Kidney (tissue), 14 donors: ENCODE results near the gene ABCC3. TPM values are rescaled to one million over a fixed set of nuclear protein-coding genes. Genes with fewer than 3 reads are reported as not detected.
A peak's percentile ranks its signal among the peaks of the same experiment; 100 is the strongest.

Experiments
- DNase-seq, 5 donors: peaks; one replicate each; pipeline ENCODE4 v3.0.0-alpha.2; 2013 to 2020
- FAIRE-seq: peaks from 2 replicates; lab custom pipeline; 2012; peaks lifted over from hg19 to GRCh38; lab: Jason Lieb, UNC
- H3K27ac ChIP-seq, 2 donors: one replicate each; pipeline ENCODE4 v1.7.0; 2013; ENCODE audit warnings: low read depth in 2 of 2, low read length in 2 of 2, inconsistent platforms in 1 of 2
- H3K27me3 ChIP-seq: one replicate; pipeline ENCODE4 v1.7.1; 2013; ENCODE audit warnings: low read length, inconsistent platforms; ENCODE audit not compliant: control insufficient read depth, insufficient read depth
- H3K36me3 ChIP-seq, 3 donors: one replicate each; pipeline versions ENCODE4 v1.7.0 to v1.7.1; 2013; ENCODE audit warnings: low read length in 3 of 3, control low read depth in 1 of 3, inconsistent platforms in 1 of 3; ENCODE audit not compliant: insufficient read depth in 3 of 3, control insufficient read depth in 2 of 3
- H3K4me1 ChIP-seq, 3 donors: one replicate each; pipeline versions ENCODE4 v1.7.0 to v1.7.1; 2013; ENCODE audit warnings: low read length in 3 of 3, inconsistent platforms in 1 of 3, low read depth in 1 of 3; ENCODE audit not compliant: control insufficient read depth in 2 of 3, insufficient read depth in 2 of 3
- H3K4me3 ChIP-seq, 3 donors: one replicate each; pipeline versions ENCODE4 v1.7.0 to v1.8.1; 2013; ENCODE audit warnings: low read length in 3 of 3, control low read depth in 1 of 3, inconsistent platforms in 1 of 3
- H3K9ac ChIP-seq, 3 donors: one replicate each; pipeline versions ENCODE4 v1.7.0 to v1.7.1; 2013; ENCODE audit warnings: low read length in 3 of 3, control low read depth in 1 of 3, inconsistent platforms in 1 of 3
- H3K9me3 ChIP-seq, 3 donors: one replicate each; pipeline versions ENCODE4 v1.7.0 to v1.7.1; 2013; ENCODE audit warnings: low read length in 3 of 3, control low read depth in 1 of 3, inconsistent platforms in 1 of 3; ENCODE audit not compliant: control insufficient read depth in 2 of 3, insufficient read depth in 1 of 3
- intact Hi-C: fragments of 100-400 bp; cut with DNase I; formaldehyde crosslinking; loops from one replicate; pipeline ENCODE4 v1.11.1; 2022
- polyA plus RNA-seq: library from polyadenylated mRNA; stranded (reverse); fragments of 350-450 nt; fragmentation: Illumina TruSeq; extraction: RNeasy Lipid Tissue Mini Kit (QIAGEN cat#74804); gene quantifications from one replicate; pipeline ENCODE4 v1.2.3, GENCODE V29; 2014; ENCODE audit warnings: low read depth, low replicate concordance; ENCODE audit not compliant: insufficient read depth
- total RNA-seq: library from RNA; stranded (reverse); fragmentation: NEBNext Ultra II Directional; extraction: Animal tissue kit (Norgen Biotek cat#: 25700); gene quantifications from one replicate; pipeline ENCODE4 v1.2.1, GENCODE V29; 2021
- TF ChIP-seq, protein P1 (sequence below): IDR thresholded peaks from 3 replicates; pipeline ENCODE4 v1.5.1; 2012; ENCODE audit warnings: mild to moderate bottlenecking, moderate library complexity, borderline replicate concordance; ENCODE audit not compliant: insufficient read depth; ENCODE audit errors: extremely low read depth
- donor health status: control.
- donor health status: control.
- donor health status: control.
- donor health status: control.
- donor health status: control.
- donor health status: DM: yes; HTN: yes; CAD: no.
- donor health status: Normal renal cell carcinoma (clear cell type).

The ABCC3 gene
- total and polyA plus RNA-seq, 2 donors from 2014 or later, result 9.3 to 156 TPM

DNA sequence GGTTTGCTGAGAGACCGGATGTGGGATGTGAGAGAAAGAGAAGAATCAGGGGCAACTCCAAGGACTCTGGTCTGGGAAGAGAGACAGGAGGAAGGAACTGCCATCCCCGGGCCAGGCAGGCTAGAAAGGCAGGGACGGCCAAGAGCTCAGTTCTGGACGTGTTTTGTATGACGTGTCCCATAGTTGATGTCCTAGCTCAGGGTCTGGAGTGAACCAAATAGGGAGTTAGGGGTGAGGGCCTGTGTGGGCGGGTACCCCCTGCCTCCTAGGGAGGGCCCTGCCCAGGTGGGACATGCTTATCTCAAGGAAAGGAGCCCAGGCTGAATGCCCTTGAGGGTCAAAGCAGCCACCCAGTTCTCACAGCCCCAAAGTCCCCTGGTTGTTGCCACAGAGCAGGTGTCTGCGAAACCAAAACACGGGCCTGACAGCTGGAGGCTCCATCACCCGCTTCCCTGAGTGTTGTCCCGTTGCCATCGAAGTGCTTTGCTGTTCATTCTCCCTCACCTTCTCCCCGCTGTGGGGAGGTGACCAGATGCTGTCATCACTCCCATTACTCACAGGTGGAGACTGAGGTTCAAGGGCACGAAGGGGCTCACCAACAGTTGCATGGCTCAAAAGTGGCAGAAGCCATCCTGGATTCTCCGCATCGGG lies 7.5 kb downstream of the ABCC3 start:
- H3K27ac ChIP-seq, result no peak overlapping the region
- H3K9ac ChIP-seq, result no peak overlapping the region
- TF ChIP-seq, protein P1, sequence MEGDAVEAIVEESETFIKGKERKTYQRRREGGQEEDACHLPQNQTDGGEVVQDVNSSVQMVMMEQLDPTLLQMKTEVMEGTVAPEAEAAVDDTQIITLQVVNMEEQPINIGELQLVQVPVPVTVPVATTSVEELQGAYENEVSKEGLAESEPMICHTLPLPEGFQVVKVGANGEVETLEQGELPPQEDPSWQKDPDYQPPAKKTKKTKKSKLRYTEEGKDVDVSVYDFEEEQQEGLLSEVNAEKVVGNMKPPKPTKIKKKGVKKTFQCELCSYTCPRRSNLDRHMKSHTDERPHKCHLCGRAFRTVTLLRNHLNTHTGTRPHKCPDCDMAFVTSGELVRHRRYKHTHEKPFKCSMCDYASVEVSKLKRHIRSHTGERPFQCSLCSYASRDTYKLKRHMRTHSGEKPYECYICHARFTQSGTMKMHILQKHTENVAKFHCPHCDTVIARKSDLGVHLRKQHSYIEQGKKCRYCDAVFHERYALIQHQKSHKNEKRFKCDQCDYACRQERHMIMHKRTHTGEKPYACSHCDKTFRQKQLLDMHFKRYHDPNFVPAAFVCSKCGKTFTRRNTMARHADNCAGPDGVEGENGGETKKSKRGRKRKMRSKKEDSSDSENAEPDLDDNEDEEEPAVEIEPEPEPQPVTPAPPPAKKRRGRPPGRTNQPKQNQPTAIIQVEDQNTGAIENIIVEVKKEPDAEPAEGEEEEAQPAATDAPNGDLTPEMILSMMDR, result no peak
- peak in 2 of 5 donors; percentile 35 to 60 for DNase-seq
- intact Hi-C loops, result no loop called here
- H3K27me3 ChIP-seq, result no peaks in the 10 kb centered on the region
- H3K4me1 ChIP-seq, result peaks cover 4 to 26% (median 22%) of the 10 kb centered on the region in 3 donors
- no peak for FAIRE-seq
- H3K36me3 ChIP-seq, result no peaks in the 10 kb centered on the region
- no peak overlapping the region for H3K4me3 ChIP-seq
- no peaks in the 10 kb centered on the region for H3K9me3 ChIP-seq

DNA sequence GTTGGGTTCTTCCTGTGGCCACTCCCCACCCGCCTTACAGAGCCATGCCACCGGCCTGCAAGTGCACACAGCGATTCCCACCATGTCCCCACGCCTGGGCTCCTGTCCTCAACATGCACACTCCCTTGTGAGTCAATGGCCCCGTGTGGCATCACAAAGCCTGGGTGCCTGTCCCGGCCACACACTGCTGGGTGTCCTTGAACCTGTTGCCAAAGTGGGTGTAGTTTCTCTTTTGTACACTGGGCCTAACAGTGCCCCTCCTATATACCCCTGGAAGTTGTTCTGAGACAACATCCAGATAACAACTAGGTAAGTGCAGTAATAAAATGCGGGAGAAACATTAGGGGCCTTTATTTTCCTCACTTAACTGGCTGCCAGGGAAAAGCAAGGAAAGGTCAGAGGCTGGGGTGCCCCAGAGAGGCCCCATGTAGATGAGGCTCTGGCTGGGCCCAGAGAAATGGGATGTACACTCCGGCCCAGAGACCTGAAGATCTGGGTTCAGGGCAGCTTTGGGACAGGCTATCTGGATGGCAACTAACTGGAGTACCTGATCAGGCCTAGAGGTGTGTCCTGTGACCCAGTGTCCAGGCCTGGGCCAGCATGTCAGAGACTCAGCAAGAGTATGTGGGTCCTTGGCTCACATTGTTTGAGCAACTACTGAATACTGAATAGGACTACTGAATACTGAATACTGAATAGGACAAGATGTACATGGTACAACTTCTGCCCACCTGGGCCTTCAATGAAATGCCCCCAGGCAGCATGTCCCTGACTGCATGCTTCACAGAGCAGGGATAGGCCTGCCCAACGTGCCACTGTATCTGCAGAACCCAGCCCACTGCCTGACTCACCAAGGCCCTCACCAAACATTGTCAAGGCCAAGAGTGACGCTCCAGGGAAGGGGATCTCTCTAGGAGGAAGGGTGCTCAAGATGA lies 8.3 kb downstream of the ABCC3 start:
- Histone ChIP-seq H3K9me3 (no peaks in the 10 kb centered on the region), H3K4me3 (no peak overlapping the region), H3K9ac (no peak overlapping the region), H3K36me3 (no peaks in the 10 kb centered on the region), H3K27me3 (no peaks in the 10 kb centered on the region), H3K4me1 (peaks cover 4 to 25% (median 22%) of the 10 kb centered on the region in 3 donors), H3K27ac (no peak overlapping the region)
- intact Hi-C loops, result no loop called here
- peak in 2 of 5 donors; percentile 32 to 63 for DNase-seq
- TF ChIP-seq, protein P1, result no peak
- FAIRE-seq, result no peak

DNA sequence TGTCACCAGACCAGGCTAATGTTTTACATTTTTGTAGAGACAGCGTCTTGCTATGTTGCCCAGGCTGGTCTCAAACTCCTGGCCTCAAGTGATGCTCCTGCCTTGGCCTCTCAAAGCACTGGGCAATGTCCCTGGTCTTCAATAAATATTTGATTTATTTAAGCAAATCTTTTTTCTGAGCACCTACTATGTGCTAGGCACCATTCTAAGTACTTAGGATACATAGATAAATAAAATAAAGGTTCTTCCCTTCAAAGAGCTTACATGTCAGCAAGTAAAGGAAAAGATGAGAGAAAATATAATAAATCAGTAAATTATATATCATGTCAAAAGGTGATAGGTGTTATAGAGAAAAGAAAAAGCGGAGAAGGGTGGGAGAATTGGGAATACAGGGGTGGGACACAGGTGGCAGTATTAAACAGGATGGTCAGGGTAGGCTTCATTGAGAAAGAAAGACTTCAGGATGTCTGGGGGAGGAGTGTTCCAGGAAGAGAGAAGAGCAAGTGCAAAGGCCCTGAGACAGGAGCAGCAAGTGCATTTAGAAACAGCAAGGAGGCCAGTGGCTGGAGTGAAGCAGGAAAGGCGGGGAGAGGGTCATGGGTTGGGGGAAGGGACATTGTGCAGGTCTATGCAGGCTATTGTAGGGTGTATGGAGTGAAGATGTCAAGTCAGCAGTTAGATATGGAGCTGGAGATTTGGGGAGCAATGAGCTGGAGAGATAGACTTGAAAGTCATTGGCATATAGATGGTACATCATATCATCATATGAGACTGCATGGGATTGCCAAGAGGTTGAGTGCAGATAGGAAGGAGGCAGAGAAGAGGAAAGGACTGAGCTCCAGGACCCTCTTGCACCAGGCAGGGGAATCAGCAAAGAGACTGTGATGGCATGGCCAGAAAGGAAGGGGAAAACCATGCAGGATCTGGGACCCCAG lies 11.3 kb downstream of the ABCC3 start:
- H3K4me1 ChIP-seq, result peaks cover 0 to 8% (median 6%) of the 10 kb centered on the region in 3 donors
- H3K36me3 ChIP-seq, result no peaks in the 10 kb centered on the region
- H3K4me3 ChIP-seq, result no peak overlapping the region
- TF ChIP-seq, protein P1, result no peak
- FAIRE-seq (no peak), DNase-seq (peak in 1 of 5 donors; percentile 19)
- no peaks in the 10 kb centered on the region for H3K27me3 ChIP-seq
- H3K9ac ChIP-seq, result no peak overlapping the region
- no peaks in the 10 kb centered on the region for H3K9me3 ChIP-seq
- H3K27ac ChIP-seq, result no peak overlapping the region
- intact Hi-C loops, result no loop called here
